ENCODE data around the gene NFYC.

Gene NFYC

GRCh38 chr1:40749817-40750216, 58.3 kb downstream of the NFYC start:
- TF ChIP-seq CTCF (conservative IDR thresholded peaks at IDR 0.05; ENCODE audit: control insufficient read depth, insufficient read depth, low read depth, low read length) = no peak
- no peak overlapping the region for H3K4me3 ChIP-seq (ENCODE audit: control insufficient read depth, low read depth, low read length)
- DNase-seq (ENCODE audit: low read depth) = no peak

- no peak overlapping the region for H3K4me3 ChIP-seq (ENCODE audit: control insufficient read depth, low read depth, low read length)
- peak; percentile 10 for DNase-seq (ENCODE audit: low read depth)
- no peak for TF ChIP-seq CTCF (conservative IDR thresholded peaks at IDR 0.05; ENCODE audit: control insufficient read depth, insufficient read depth, low read depth, low read length)
These were observed 59.0 kb downstream of the NFYC start for GRCh38 chr1:40750451-40750908.

- TF ChIP-seq CTCF (conservative IDR thresholded peaks at IDR 0.05; ENCODE audit: control insufficient read depth, insufficient read depth, low read depth, low read length) = no peak
- no peak overlapping the region for H3K4me3 ChIP-seq (ENCODE audit: control insufficient read depth, low read depth, low read length)
- DNase-seq (ENCODE audit: low read depth) = no peak
These were observed 60.3 kb downstream of the NFYC start for GRCh38 chr1:40751802-40752201.

GRCh38 chr1:40753142-40753882, 61.8 kb downstream of the NFYC start:
- TF ChIP-seq CTCF (conservative IDR thresholded peaks at IDR 0.05; ENCODE audit: control insufficient read depth, insufficient read depth, low read depth, low read length) = no peak
- no peak overlapping the region for H3K4me3 ChIP-seq (ENCODE audit: control insufficient read depth, low read depth, low read length)
- no peak for DNase-seq (ENCODE audit: low read depth)

- no peak for DNase-seq (ENCODE audit: low read depth)
- no peak for TF ChIP-seq CTCF (conservative IDR thresholded peaks at IDR 0.05; ENCODE audit: control insufficient read depth, insufficient read depth, low read depth, low read length)
- H3K4me3 ChIP-seq (ENCODE audit: control insufficient read depth, low read depth, low read length) = no peak overlapping the region
These were observed 62.7 kb downstream of the NFYC start for GRCh38 chr1:40754201-40754600.

- no peak overlapping the region for H3K4me3 ChIP-seq (ENCODE audit: control insufficient read depth, low read depth, low read length)
- DNase-seq (ENCODE audit: low read depth) = peak; percentile 62
- TF ChIP-seq CTCF (conservative IDR thresholded peaks at IDR 0.05; ENCODE audit: control insufficient read depth, insufficient read depth, low read depth, low read length) = no peak
These were observed 63.6 kb downstream of the NFYC start for GRCh38 chr1:40755067-40755466.

Data from fibroblast of mammary gland (primary cell).